GM12878 (cell line): ENCODE results near the gene SNF8. TPM values are rescaled to one million over a fixed set of nuclear protein-coding genes. Genes with fewer than 3 reads are reported as not detected.

Experiments used
- ATAC-seq: fragments of 200-7000 bp; cut with Tn5 transposase; 3 replicates; pipeline ENCODE4 v1.9.1; 2020; ENCODE audit warnings: mild to moderate bottlenecking, moderate library complexity
- BruUV-seq: library from RNA; stranded (reverse); fragments of 400-500 nt; replicated peaks from 2 replicates; lab custom pipeline; 2021; lab: Mats Ljungman, UMichigan
- CTCF ChIA-PET: fragments of 300-600 bp; sonication (Branson Sonifier 250); formaldehyde crosslinking; extraction: SDS; loops from one replicate; lab custom pipeline; 2021; ENCODE audit warnings: inconsistent platforms; lab: Yijun Ruan, JAX
- POLR2A ChIA-PET: fragments of 350-600 bp; formaldehyde crosslinking; extraction: SDS; loops from one replicate; lab custom pipeline; 2021; ENCODE audit warnings: inconsistent platforms; lab: Charles Lee
- RAD21 ChIA-PET: fragments of 300-600 bp; sonication (Branson Sonifier 250); formaldehyde crosslinking; loops from one replicate; lab custom pipeline; 2023; ENCODE audit warnings: antibody characterized with exemption; ENCODE audit not compliant: unreplicated experiment; lab: Charles Lee
- SMC1A ChIA-PET: fragments of 300-600 bp; sonication (Branson Sonifier 250); formaldehyde crosslinking; loops from one replicate; lab custom pipeline; 2023; ENCODE audit not compliant: unreplicated experiment, uncharacterized antibody; lab: Charles Lee
- DNase-seq: peaks from one replicate; pipeline ENCODE4 v3.0.0-alpha.2; 2011; ENCODE audit warnings: low read depth, low spot score
- FAIRE-seq: peaks from 3 replicates; lab custom pipeline; 2011; peaks lifted over from hg19 to GRCh38; lab: Jason Lieb, UNC
- H2AFZ ChIP-seq: 2 replicates; pipeline ENCODE4 v1.6.0; 2011; ENCODE audit warnings: low read depth, low read length, control low read depth; ENCODE audit not compliant: control insufficient read depth
- H3K27ac ChIP-seq: 2 replicates; pipeline ENCODE4 v1.5.1; 2011; ENCODE audit warnings: control low read depth; ENCODE audit not compliant: control insufficient read depth, insufficient read depth
- H3K27me3 ChIP-seq, 2 experiments: replicated peaks in 1 of 2; 2 replicates each; pipeline versions ENCODE4 v1.6.0 to v1.6.1; 2011; ENCODE audit warnings: low read length in 1 of 2; ENCODE audit not compliant: control insufficient read depth in 2 of 2, insufficient read depth in 2 of 2
- H3K36me3 ChIP-seq, 2 experiments: 2 replicates each; pipeline ENCODE4 v1.5.1; 2011; ENCODE audit warnings: low read length in 1 of 2; ENCODE audit not compliant: control insufficient read depth in 2 of 2, insufficient read depth in 2 of 2
- H3K4me1 ChIP-seq: 2 replicates; pipeline ENCODE4 v1.6.1; 2011; ENCODE audit warnings: mild to moderate bottlenecking, low read length, moderate library complexity, mixed read lengths; ENCODE audit not compliant: control insufficient read depth, insufficient read depth
- H3K4me2 ChIP-seq: 2 replicates; pipeline ENCODE4 v1.6.0; 2011; ENCODE audit warnings: control low read depth; ENCODE audit not compliant: control insufficient read depth, insufficient read depth
- H3K4me3 ChIP-seq: fragments of 200-600 bp; sonication (generic); 2 replicates; pipeline ENCODE4 v1.5.1; 2016
- H3K79me2 ChIP-seq: 2 replicates; pipeline ENCODE4 v1.6.0; 2011; ENCODE audit warnings: low read length; ENCODE audit not compliant: control insufficient read depth, insufficient read depth
- H3K9ac ChIP-seq: 2 replicates; pipeline ENCODE4 v1.8.0; 2011; ENCODE audit warnings: low read length, control low read depth, mixed read lengths; ENCODE audit not compliant: control insufficient read depth, insufficient read depth
- H3K9me3 ChIP-seq: replicated peaks from 3 replicates; pipeline ENCODE4 v1.5.1; 2011; ENCODE audit warnings: mild to moderate bottlenecking, low read length; ENCODE audit not compliant: control insufficient read depth, insufficient read depth
- H4K20me1 ChIP-seq: 2 replicates; pipeline ENCODE4 v1.6.0; 2011; ENCODE audit not compliant: control insufficient read depth, insufficient read depth
- CEBPB ChIP-seq, 2 experiments: fragments of 150-350 bp in 1 of 2; IDR thresholded peaks; 2 replicates each; pipeline ENCODE4 v1.6.1; 2012 to 2014; ENCODE audit warnings: low read depth in 2 of 2, low read length in 2 of 2, borderline replicate concordance in 1 of 2, inconsistent platforms in 1 of 2
- FOXM1 ChIP-seq: IDR thresholded peaks from 2 replicates; pipeline ENCODE4 v1.6.1; 2012; ENCODE audit warnings: low read depth, mild to moderate bottlenecking, inconsistent platforms, low read length, moderate library complexity
- HCFC1 ChIP-seq: fragments of 150-350 bp; IDR thresholded peaks from 2 replicates; pipeline ENCODE4 v1.6.1; 2014; ENCODE audit warnings: low read length
- MYC ChIP-seq: IDR thresholded peaks from 2 replicates; pipeline ENCODE4 v1.6.1; 2011; ENCODE audit warnings: mild to moderate bottlenecking, low read length, moderate library complexity, inconsistent platforms; ENCODE audit not compliant: insufficient read depth, insufficient replicate concordance, insufficient read length, severe bottlenecking
- STAT1 ChIP-seq: fragments of 450-650 bp; conservative IDR thresholded peaks from 2 replicates; pipeline ENCODE4 v1.6.1; 2014; ENCODE audit warnings: antibody characterized with exemption, mild to moderate bottlenecking
- ZNF384 ChIP-seq: IDR thresholded peaks from 2 replicates; pipeline ENCODE4 v1.6.1; 2012; ENCODE audit warnings: low read depth, mild to moderate bottlenecking, low read length, improper control_type of control experiment, borderline replicate concordance
- WGBS: methylation state at CpG from one replicate; pipeline ENCODE4 v1.1.6; 2016; ENCODE audit warnings: low lambda C conversion rate; ENCODE audit not compliant: insufficient replicate concordance, insufficient coverage; ENCODE audit errors: missing lambda C conversion rate; 5-methylcytosine and 5-hydroxymethylcytosine counted together
- in situ Hi-C: fragments of 300-500 bp; cut with MboI; formaldehyde crosslinking; loops from 9 replicates; pipeline ENCODE4 v1.14.3; 2018; ENCODE audit warnings: mixed read lengths
- intact Hi-C: fragments of 100-400 bp; cut with micrococcal nuclease; formaldehyde crosslinking; loops from one replicate; pipeline ENCODE4 v1.14.2; 2022; ENCODE audit not compliant: unreplicated experiment
- polyA plus RNA-seq, 11 experiments: library from polyadenylated mRNA; depleted of rRNA in 4 of 11; unstranded in 6 of 11; stranded (reverse) in 5 of 11; fragments of >200 nt; fragmentation: Nextera tagmentation in 4 of 11; fragmentation: Illumina TruSeq in 1 of 11; extraction: Ambion mirVana in 4 of 11; extraction: Trizol in 1 of 11; gene quantifications; 1 replicate in 1 of 11; 2 replicates in 10 of 11; pipeline versions ENCODE4 v1.2.1 to v1.2.3, GENCODE V29; 2011 to 2016; ENCODE audit warnings: inconsistent platforms in 2 of 11, missing spikeins in 2 of 11, low read depth in 1 of 11
- total RNA-seq, 4 experiments: library from RNA; depleted of rRNA in 3 of 4; stranded (reverse); fragments of >200 nt in 3 of 4; fragmentation: Illumina TruSeq in 1 of 4; extraction: Trizol in 1 of 4; gene quantifications; 2 replicates each; pipeline versions ENCODE4 v1.2.1 to v1.2.3, GENCODE V29; 2013 to 2021

Gene SNF8
- total and polyA plus RNA-seq, 10 of the 15 experiments (the other 5 are each of a cell fraction or from before 2014, with no cell fraction given): 6.1 to 228 (median 95.6) TPM

GRCh38 chr17:48925251-48925990 lies 19.2 kb downstream of the SNF8 start:
- no peak for FAIRE-seq
- RAD21 ChIA-PET: no interaction called here
- Histone ChIP-seq H3K27me3 (no peaks in the 10 kb centered on the region), H4K20me1 (peaks cover 3% of the 10 kb centered on the region), H3K36me3 (peaks cover 28 to 69% of the 10 kb centered on the region in 2 experiments), H3K4me3 (no peak overlapping the region)
- SMC1A ChIA-PET: interaction anchor here (0.6 kb wide), 1 partner anchor 865 kb away, joined by 4 read pairs; no protein-coding TSS in a partner anchor
- POLR2A ChIA-PET: no interaction called here
- intact Hi-C loops: no loop called here
- no peak for TF ChIP-seq FOXM1
- no peak for TF ChIP-seq HCFC1
- TF ChIP-seq STAT1: no peak
- no peak for TF ChIP-seq ZNF384
- no peak for TF ChIP-seq MYC
- TF ChIP-seq CEBPB (IDR thresholded peaks at IDR 0.05; ENCODE audit: borderline replicate concordance in 1 of 2, low read depth in 2 of 2, low read length in 2 of 2): no peak
- TF ChIP-seq, all 136 proteins: peak for 0
- in situ Hi-C loops: no loop called here
- H3K27ac ChIP-seq: no peak overlapping the region
- DNase-seq (no peak), ATAC-seq (no peak)
- H2AFZ ChIP-seq: no peak overlapping the region
- no TSS peak for BruUV-seq
- no peak overlapping the region for H3K9ac ChIP-seq
- CTCF ChIA-PET: interaction anchor here (0.6 to 0.9 kb wide), 2 partner anchors 10 to 814 kb away, joined by 4 read pairs; no protein-coding TSS in a partner anchor
- H3K4me2 ChIP-seq: no peak overlapping the region
- H3K79me2 ChIP-seq: peaks cover 3% of the 10 kb centered on the region
- no peaks in the 10 kb centered on the region for H3K4me1 ChIP-seq
- WGBS: 75% methylated on average over 4 of the region's 4 CpGs
- no peaks in the 10 kb centered on the region for H3K9me3 ChIP-seq
